ENCODE measurements around the gene LGR4. TPM values are rescaled to one million over a fixed set of nuclear protein-coding genes. Genes with fewer than 3 reads are reported as not detected.

Gene LGR4
- total RNA-seq, 1 experiment from 2014 or later, result 99.2 TPM

- H3K23ac ChIP-seq (ENCODE audit: insufficient read length, low read depth, low read length), result no peak overlapping the region
- peaks cover 9 to 80% (median 75%) of the 10 kb centered on the region in 3 experiments; a peak in 6 of 7 replicates for H3K36me3 Mint-ChIP-seq (ENCODE audit: insufficient read depth in 1 of 3, low read depth in 3 of 3)
- H3K79me2 ChIP-seq (ENCODE audit: insufficient read depth, low read length), result no peaks in the 10 kb centered on the region
- no peak overlapping the region for H2AFZ ChIP-seq (ENCODE audit: low read length)
- no peaks in the 10 kb centered on the region for H3K27me3 Mint-ChIP-seq (ENCODE audit: low read depth)
- no peak overlapping the region for H2BK15ac ChIP-seq (ENCODE audit: low read depth, low read length)
- WGBS (ENCODE audit: extremely low coverage, insufficient read length, low lambda C conversion rate), result no CpG with 5 or more reads among the region's 6 CpGs
- H2BK12ac ChIP-seq (ENCODE audit: insufficient read length, low read depth, low read length), result no peak overlapping the region
- H3K4me3 Mint-ChIP-seq, result no peak overlapping the region
- H3K9me3 ChIP-seq (ENCODE audit: control insufficient read depth, low read depth, low read length), result no peaks in the 10 kb centered on the region
- TF ChIP-seq, protein P1, sequence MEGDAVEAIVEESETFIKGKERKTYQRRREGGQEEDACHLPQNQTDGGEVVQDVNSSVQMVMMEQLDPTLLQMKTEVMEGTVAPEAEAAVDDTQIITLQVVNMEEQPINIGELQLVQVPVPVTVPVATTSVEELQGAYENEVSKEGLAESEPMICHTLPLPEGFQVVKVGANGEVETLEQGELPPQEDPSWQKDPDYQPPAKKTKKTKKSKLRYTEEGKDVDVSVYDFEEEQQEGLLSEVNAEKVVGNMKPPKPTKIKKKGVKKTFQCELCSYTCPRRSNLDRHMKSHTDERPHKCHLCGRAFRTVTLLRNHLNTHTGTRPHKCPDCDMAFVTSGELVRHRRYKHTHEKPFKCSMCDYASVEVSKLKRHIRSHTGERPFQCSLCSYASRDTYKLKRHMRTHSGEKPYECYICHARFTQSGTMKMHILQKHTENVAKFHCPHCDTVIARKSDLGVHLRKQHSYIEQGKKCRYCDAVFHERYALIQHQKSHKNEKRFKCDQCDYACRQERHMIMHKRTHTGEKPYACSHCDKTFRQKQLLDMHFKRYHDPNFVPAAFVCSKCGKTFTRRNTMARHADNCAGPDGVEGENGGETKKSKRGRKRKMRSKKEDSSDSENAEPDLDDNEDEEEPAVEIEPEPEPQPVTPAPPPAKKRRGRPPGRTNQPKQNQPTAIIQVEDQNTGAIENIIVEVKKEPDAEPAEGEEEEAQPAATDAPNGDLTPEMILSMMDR (conservative IDR thresholded peaks at IDR 0.05), result no peak
- H4K8ac ChIP-seq (replicated peaks; ENCODE audit: insufficient read length, low read depth, low read length), result no peak overlapping the region
- no peak overlapping the region for H3K14ac ChIP-seq (ENCODE audit: insufficient read depth, low read length)
- H2AK5ac ChIP-seq (ENCODE audit: insufficient read length, low read length), result no peak overlapping the region
- H3K4me2 ChIP-seq (ENCODE audit: insufficient read depth, insufficient read length, low read length), result no peak overlapping the region
- DNase-seq, result no peak
- no peaks in the 10 kb centered on the region for H3K9me3 Mint-ChIP-seq
- H3K79me1 ChIP-seq (ENCODE audit: insufficient read depth, low read depth, low read length, poor library complexity, severe bottlenecking), result no peaks in the 10 kb centered on the region
- H4K91ac ChIP-seq (ENCODE audit: insufficient read length, low read depth, low read length), result no peak overlapping the region
- no peak overlapping the region for H3K56ac ChIP-seq (ENCODE audit: insufficient read length, low read depth, low read length)
- H4K20me1 ChIP-seq (ENCODE audit: control insufficient read depth, insufficient read depth, insufficient read length), result no peaks in the 10 kb centered on the region
- H3K4me1 ChIP-seq (ENCODE audit: insufficient read depth, low read length), result no peaks in the 10 kb centered on the region
- H3K9ac ChIP-seq (ENCODE audit: extremely low read depth, insufficient read length, low read length), result no peak overlapping the region
- H3K27ac ChIP-seq (ENCODE audit: insufficient read length, low read depth, low read length), result no peak overlapping the region
- H3T11ph ChIP-seq (ENCODE audit: low read length), result no peak overlapping the region
- H3K27me3 ChIP-seq (ENCODE audit: insufficient read depth, low read length), result no peaks in the 10 kb centered on the region
- H3K4me1 Mint-ChIP-seq, result peaks cover 3% of the 10 kb centered on the region in 2 experiments; a peak in 2 of 4 replicates
- no peak overlapping the region for H3K4ac ChIP-seq (ENCODE audit: low read depth, low read length)
- no peak overlapping the region for H2BK120ac ChIP-seq (ENCODE audit: low read depth, low read length, poor library complexity, severe bottlenecking)
- H3K18ac ChIP-seq (ENCODE audit: insufficient read length, low read depth, low read length), result no peak overlapping the region
- H2BK20ac ChIP-seq (ENCODE audit: low read depth, low read length, poor library complexity, severe bottlenecking), result no peak overlapping the region
- no peak overlapping the region for H4K5ac ChIP-seq (ENCODE audit: insufficient read length, low read depth, low read length)
- no peak overlapping the region for H2BK5ac ChIP-seq (ENCODE audit: insufficient read length, low read length)
- peak overlapping the region in 1 of 3 experiments; percentile 55; a peak in 1 of 7 replicates for H3K27ac Mint-ChIP-seq
- H3K23me2 ChIP-seq (ENCODE audit: insufficient read length, low read depth, low read length, poor library complexity, severe bottlenecking), result no peaks in the 10 kb centered on the region
Measured at GRCh38 chr11:27373856-27374602, 98.6 kb downstream of the LGR4 start.

All from H9 (cell line).